GM12878 (cell line): ENCODE results near the gene PLA2G3. TPM values are rescaled to one million over a fixed set of nuclear protein-coding genes. Genes with fewer than 3 reads are reported as not detected.

Experiments
- ATAC-seq: fragments of 200-7000 bp; cut with Tn5 transposase; 3 replicates; pipeline ENCODE4 v1.9.1; 2020; ENCODE audit warnings: mild to moderate bottlenecking, moderate library complexity
- BruUV-seq: library from RNA; stranded (reverse); fragments of 400-500 nt; replicated peaks from 2 replicates; lab custom pipeline; 2021; lab: Mats Ljungman, UMichigan
- CTCF ChIA-PET: fragments of 300-600 bp; sonication (Branson Sonifier 250); formaldehyde crosslinking; extraction: SDS; loops from one replicate; lab custom pipeline; 2021; ENCODE audit warnings: inconsistent platforms; lab: Yijun Ruan, JAX
- POLR2A ChIA-PET: fragments of 350-600 bp; formaldehyde crosslinking; extraction: SDS; loops from one replicate; lab custom pipeline; 2021; ENCODE audit warnings: inconsistent platforms; lab: Charles Lee
- RAD21 ChIA-PET: fragments of 300-600 bp; sonication (Branson Sonifier 250); formaldehyde crosslinking; loops from one replicate; lab custom pipeline; 2023; ENCODE audit warnings: antibody characterized with exemption; ENCODE audit not compliant: unreplicated experiment; lab: Charles Lee
- SMC1A ChIA-PET: fragments of 300-600 bp; sonication (Branson Sonifier 250); formaldehyde crosslinking; loops from one replicate; lab custom pipeline; 2023; ENCODE audit not compliant: unreplicated experiment, uncharacterized antibody; lab: Charles Lee
- DNase-seq: peaks from one replicate; pipeline ENCODE4 v3.0.0-alpha.2; 2011; ENCODE audit warnings: low read depth, low spot score
- FAIRE-seq: peaks from 3 replicates; lab custom pipeline; 2011; peaks lifted over from hg19 to GRCh38; lab: Jason Lieb, UNC
- H2AFZ ChIP-seq: 2 replicates; pipeline ENCODE4 v1.6.0; 2011; ENCODE audit warnings: low read depth, low read length, control low read depth; ENCODE audit not compliant: control insufficient read depth
- H3K27ac ChIP-seq: 2 replicates; pipeline ENCODE4 v1.5.1; 2011; ENCODE audit warnings: control low read depth; ENCODE audit not compliant: control insufficient read depth, insufficient read depth
- H3K27me3 ChIP-seq, 2 experiments: replicated peaks in 1 of 2; 2 replicates each; pipeline versions ENCODE4 v1.6.0 to v1.6.1; 2011; ENCODE audit warnings: low read length in 1 of 2; ENCODE audit not compliant: control insufficient read depth in 2 of 2, insufficient read depth in 2 of 2
- H3K36me3 ChIP-seq, 2 experiments: 2 replicates each; pipeline ENCODE4 v1.5.1; 2011; ENCODE audit warnings: low read length in 1 of 2; ENCODE audit not compliant: control insufficient read depth in 2 of 2, insufficient read depth in 2 of 2
- H3K4me1 ChIP-seq: 2 replicates; pipeline ENCODE4 v1.6.1; 2011; ENCODE audit warnings: mild to moderate bottlenecking, low read length, moderate library complexity, mixed read lengths; ENCODE audit not compliant: control insufficient read depth, insufficient read depth
- H3K4me2 ChIP-seq: 2 replicates; pipeline ENCODE4 v1.6.0; 2011; ENCODE audit warnings: control low read depth; ENCODE audit not compliant: control insufficient read depth, insufficient read depth
- H3K4me3 ChIP-seq: fragments of 200-600 bp; sonication (generic); 2 replicates; pipeline ENCODE4 v1.5.1; 2016
- H3K79me2 ChIP-seq: 2 replicates; pipeline ENCODE4 v1.6.0; 2011; ENCODE audit warnings: low read length; ENCODE audit not compliant: control insufficient read depth, insufficient read depth
- H3K9ac ChIP-seq: 2 replicates; pipeline ENCODE4 v1.8.0; 2011; ENCODE audit warnings: low read length, control low read depth, mixed read lengths; ENCODE audit not compliant: control insufficient read depth, insufficient read depth
- H3K9me3 ChIP-seq: replicated peaks from 3 replicates; pipeline ENCODE4 v1.5.1; 2011; ENCODE audit warnings: mild to moderate bottlenecking, low read length; ENCODE audit not compliant: control insufficient read depth, insufficient read depth
- H4K20me1 ChIP-seq: 2 replicates; pipeline ENCODE4 v1.6.0; 2011; ENCODE audit not compliant: control insufficient read depth, insufficient read depth
- CBFB ChIP-seq: IDR thresholded peaks from 2 replicates; pipeline ENCODE4 v1.6.1; 2016; ENCODE audit warnings: antibody characterized with exemption, low read depth
- EED ChIP-seq: sonication (generic); IDR thresholded peaks from 2 replicates; pipeline ENCODE4 v1.6.1; 2016; ENCODE audit warnings: antibody characterized with exemption, low read depth
- ELK1 ChIP-seq: IDR thresholded peaks from 2 replicates; pipeline ENCODE4 v1.6.1; 2012; ENCODE audit warnings: low read depth, low read length, improper control_type of control experiment
- ESRRA ChIP-seq: IDR thresholded peaks from 2 replicates; pipeline ENCODE4 v1.6.1; 2012; ENCODE audit warnings: mild to moderate bottlenecking, low read length, improper control_type of control experiment
- EZH2 ChIP-seq: IDR thresholded peaks from 2 replicates; pipeline ENCODE4 v1.6.1; 2012; ENCODE audit warnings: low read depth, mild to moderate bottlenecking, control low read depth, inconsistent platforms, low read length, borderline replicate concordance; ENCODE audit not compliant: control insufficient read depth
- HDGF ChIP-seq: fragments of 450-650 bp; IDR thresholded peaks from 2 replicates; pipeline ENCODE4 v1.6.1; 2016; ENCODE audit warnings: antibody characterized with exemption
- IKZF1 ChIP-seq: fragments of 450-650 bp; conservative IDR thresholded peaks from 2 replicates; pipeline ENCODE4 v1.6.1; 2017; ENCODE audit warnings: antibody characterized with exemption, mild to moderate bottlenecking
- MYB ChIP-seq: fragments of 150-350 bp; IDR thresholded peaks from 2 replicates; pipeline ENCODE4 v1.6.1; 2014; ENCODE audit warnings: mild to moderate bottlenecking, low read depth, low read length, borderline replicate concordance
- POLR2AphosphoS2 ChIP-seq: IDR thresholded peaks from 2 replicates; pipeline ENCODE4 v1.6.1; 2011; ENCODE audit warnings: low read depth, mild to moderate bottlenecking, low read length, improper control_type of control experiment, moderate library complexity
- SREBF1 ChIP-seq: IDR thresholded peaks from 2 replicates; pipeline ENCODE4 v1.6.1; 2012; ENCODE audit warnings: mild to moderate bottlenecking, low read length
- TBL1XR1 ChIP-seq: IDR thresholded peaks from 2 replicates; pipeline ENCODE4 v1.6.1; 2012; ENCODE audit warnings: low read depth, low read length, improper control_type of control experiment
- USF2 ChIP-seq: IDR thresholded peaks from 2 replicates; pipeline ENCODE4 v1.6.1; 2011; ENCODE audit warnings: low read depth, low read length, improper control_type of control experiment, borderline replicate concordance
- WRNIP1 ChIP-seq: IDR thresholded peaks from 2 replicates; pipeline ENCODE4 v1.6.1; 2011; ENCODE audit warnings: low read depth, low read length, improper control_type of control experiment, borderline replicate concordance
- YY1 ChIP-seq: IDR thresholded peaks from 2 replicates; pipeline ENCODE4 v1.6.1; 2011; ENCODE audit warnings: low read depth, mild to moderate bottlenecking, low read length
- in situ Hi-C: fragments of 300-500 bp; cut with MboI; formaldehyde crosslinking; loops from 9 replicates; pipeline ENCODE4 v1.14.3; 2018; ENCODE audit warnings: mixed read lengths
- intact Hi-C: fragments of 100-400 bp; cut with micrococcal nuclease; formaldehyde crosslinking; loops from one replicate; pipeline ENCODE4 v1.14.2; 2022; ENCODE audit not compliant: unreplicated experiment
- polyA plus RNA-seq, 11 experiments: library from polyadenylated mRNA; depleted of rRNA in 4 of 11; unstranded in 6 of 11; stranded (reverse) in 5 of 11; fragments of >200 nt; fragmentation: Nextera tagmentation in 4 of 11; fragmentation: Illumina TruSeq in 1 of 11; extraction: Ambion mirVana in 4 of 11; extraction: Trizol in 1 of 11; gene quantifications; 1 replicate in 1 of 11; 2 replicates in 10 of 11; pipeline versions ENCODE4 v1.2.1 to v1.2.3, GENCODE V29; 2011 to 2016; ENCODE audit warnings: inconsistent platforms in 2 of 11, missing spikeins in 2 of 11, low read depth in 1 of 11
- total RNA-seq, 4 experiments: library from RNA; depleted of rRNA in 3 of 4; stranded (reverse); fragments of >200 nt in 3 of 4; fragmentation: Illumina TruSeq in 1 of 4; extraction: Trizol in 1 of 4; gene quantifications; 2 replicates each; pipeline versions ENCODE4 v1.2.1 to v1.2.3, GENCODE V29; 2013 to 2021

PLA2G3 gene
- total and polyA plus RNA-seq, 10 of the 15 experiments (the other 5 are each of a cell fraction or from before 2014, with no cell fraction given): 0.04 TPM; not detected in 9

DNA sequence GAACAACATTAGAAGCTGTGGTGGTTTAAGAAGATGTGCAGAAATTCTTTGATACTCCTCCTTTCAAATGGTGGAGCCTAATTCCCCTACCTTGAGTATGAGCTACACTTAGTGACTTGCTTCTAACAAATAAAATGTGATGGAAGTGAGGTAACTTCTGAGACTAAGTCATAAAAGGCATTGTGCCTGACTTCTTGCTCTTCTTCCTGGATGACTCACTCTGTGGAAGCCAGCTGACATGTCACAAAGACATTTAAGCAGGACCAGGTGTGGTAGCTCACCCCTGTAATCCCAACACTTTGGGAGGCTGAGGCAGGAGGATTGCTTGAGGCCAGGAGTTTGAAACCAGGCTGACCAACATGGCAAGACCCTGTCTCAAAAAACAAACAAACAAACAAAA, 3.9 kb upstream of the PLA2G3 start:
- DNase-seq: no peak
- no peak for ATAC-seq
- intact Hi-C loops: no loop called here
- H2AFZ ChIP-seq: no peak overlapping the region
- no peaks in the 10 kb centered on the region for H4K20me1 ChIP-seq
- no peak overlapping the region for H3K4me3 ChIP-seq
- SMC1A ChIA-PET: no interaction called here
- H3K9ac ChIP-seq: no peak overlapping the region
- H3K27ac ChIP-seq: no peak overlapping the region
- FAIRE-seq: no peak
- RAD21 ChIA-PET: no interaction called here
- no TSS peak for BruUV-seq
- H3K79me2 ChIP-seq: no peaks in the 10 kb centered on the region
- no peaks in the 10 kb centered on the region; a peak in 2 of 4 replicates for H3K27me3 ChIP-seq
- no peaks in the 10 kb centered on the region for H3K9me3 ChIP-seq
- no peak overlapping the region for H3K4me2 ChIP-seq
- POLR2A ChIA-PET: no interaction called here
- no peaks in the 10 kb centered on the region for H3K36me3 ChIP-seq
- CTCF ChIA-PET: interaction anchor here (1.0 kb wide), 1 partner anchor 36 kb away, joined by 7 read pairs; no protein-coding TSS in a partner anchor
- in situ Hi-C loops: no loop called here
- no peaks in the 10 kb centered on the region for H3K4me1 ChIP-seq
- TF ChIP-seq HDGF (no peak), ELK1 (no peak), USF2 (no peak), CBFB (no peak), ESRRA (no peak), TBL1XR1 (no peak), EZH2 (no peak), MYB (no peak), YY1 (no peak), WRNIP1 (no peak), POLR2AphosphoS2 (no peak), EED (no peak), SREBF1 (no peak), IKZF1 (no peak)
